OCI-LY7 (cell line): ENCODE results near the gene DSCAM. TPM values are rescaled to one million over a fixed set of nuclear protein-coding genes. Genes with fewer than 3 reads are reported as not detected.

ENCODE experiments used
- BruUV-seq: library from RNA; stranded (reverse); fragments of 400-500 nt; replicated peaks from 2 replicates; lab custom pipeline; 2021; lab: Mats Ljungman, UMichigan
- CTCF ChIA-PET: fragments of 300-600 bp; sonication (Branson Sonifier 250); formaldehyde crosslinking; loops from one replicate; lab custom pipeline; 2022; ENCODE audit warnings: antibody characterized with exemption; ENCODE audit not compliant: unreplicated experiment; lab: Charles Lee
- POLR2A ChIA-PET: fragments of 300-600 bp; sonication (Branson Sonifier 250); formaldehyde crosslinking; loops from one replicate; lab custom pipeline; 2022; ENCODE audit warnings: antibody characterized with exemption; lab: Charles Lee
- DNase-seq: peaks from one replicate; pipeline ENCODE4 v3.0.0-alpha.2; 2015; ENCODE audit warnings: low spot score
- H2AFZ ChIP-seq: fragments of 200-600 bp; sonication (generic), shearing (Covaris generic); 2 replicates; pipeline ENCODE4 v1.6.1; 2014; ENCODE audit warnings: mild to moderate bottlenecking, antibody characterized with exemption, low read length, moderate library complexity
- H3K27ac ChIP-seq: fragments of 200-600 bp; sonication (generic); 2 replicates; pipeline ENCODE4 v1.5.1; 2014; ENCODE audit warnings: mixed run types, low read depth, mild to moderate bottlenecking, moderate library complexity, low read length, inconsistent platforms; ENCODE audit not compliant: poor library complexity, severe bottlenecking
- H3K36me3 ChIP-seq: fragments of 200-600 bp; sonication (generic); 2 replicates; pipeline ENCODE4 v1.6.1; 2014; ENCODE audit warnings: mild to moderate bottlenecking, antibody characterized with exemption, low read length, moderate library complexity, mixed read lengths; ENCODE audit not compliant: insufficient read depth
- H3K4me1 ChIP-seq: fragments of 200-600 bp; sonication (generic); 2 replicates; pipeline ENCODE4 v1.5.1; 2014; ENCODE audit warnings: mild to moderate bottlenecking, low read length; ENCODE audit not compliant: insufficient read depth, poor library complexity, severe bottlenecking
- H3K4me2 ChIP-seq: fragments of 200-600 bp; sonication (generic); 2 replicates; pipeline ENCODE4 v1.6.1; 2014; ENCODE audit warnings: mild to moderate bottlenecking, low read length
- H3K4me3 ChIP-seq: fragments of 200-600 bp; sonication (generic); 2 replicates; pipeline ENCODE4 v1.5.1; 2014; ENCODE audit warnings: mild to moderate bottlenecking, low read depth, low read length; ENCODE audit not compliant: poor library complexity, severe bottlenecking
- H3K79me2 ChIP-seq: fragments of 200-600 bp; sonication (generic); 2 replicates; pipeline ENCODE4 v1.6.1; 2016; ENCODE audit warnings: low read depth, mild to moderate bottlenecking, low read length, moderate library complexity, mixed read lengths; ENCODE audit not compliant: insufficient read depth
- H3K9me2 ChIP-seq: fragments of 200-600 bp; sonication (generic); 2 replicates; pipeline ENCODE4 v1.6.1; 2016; ENCODE audit warnings: mild to moderate bottlenecking, low read length, mixed read lengths; ENCODE audit not compliant: insufficient read depth
- H3K9me3 ChIP-seq: fragments of 200-600 bp; sonication (generic); 2 replicates; pipeline ENCODE4 v1.6.1; 2014; ENCODE audit warnings: mild to moderate bottlenecking, mixed run types, low read length, mixed read lengths
- H4K20me1 ChIP-seq: fragments of 200-600 bp; sonication (generic); 2 replicates; pipeline ENCODE4 v1.6.1; 2014; ENCODE audit warnings: mild to moderate bottlenecking, antibody characterized with exemption, low read length, moderate library complexity, mixed read lengths; ENCODE audit not compliant: insufficient read depth
- CTCF ChIP-seq: fragments of 200-600 bp; sonication (generic); conservative IDR thresholded peaks from 2 replicates; pipeline ENCODE4 v1.5.1; 2014; ENCODE audit warnings: mild to moderate bottlenecking, antibody characterized with exemption, low read length, moderate library complexity, mixed read lengths
- EZH2phosphoT487 ChIP-seq: fragments of 200-600 bp; sonication (generic); IDR thresholded peaks from 2 replicates; pipeline ENCODE4 v1.6.1; 2018; ENCODE audit warnings: low read depth, borderline replicate concordance, mild to moderate bottlenecking, mixed run types, antibody characterized with exemption, low read length, moderate library complexity, mixed read lengths
- intact Hi-C: fragments of 100-400 bp; cut with micrococcal nuclease; formaldehyde crosslinking; loops from one replicate; pipeline ENCODE4 v1.10.0; 2022; ENCODE audit not compliant: unreplicated experiment
- total RNA-seq, 2 experiments: library from RNA; depleted of rRNA in 1 of 2; stranded (reverse); fragments of >200 nt in 1 of 2; shearing (Covaris generic) in 1 of 2; gene quantifications; 2 replicates each; pipeline ENCODE4 v1.2.3, GENCODE V29; 2014 to 2022

The DSCAM gene
- total RNA-seq, 2 experiments from 2014 or later, result not detected

GRCh38 chr21:40845441-40845995, 1.4 kb downstream of the DSCAM start:
- Histone ChIP-seq H3K4me1 (no peaks in the 10 kb centered on the region), H3K36me3 (no peaks in the 10 kb centered on the region), H3K79me2 (no peaks in the 10 kb centered on the region), H3K27ac (no peak overlapping the region), H3K4me3 (no peak overlapping the region), H2AFZ (no peak overlapping the region), H3K4me2 (no peak overlapping the region), H3K9me3 (no peaks in the 10 kb centered on the region), H3K9me2 (no peaks in the 10 kb centered on the region), H4K20me1 (no peaks in the 10 kb centered on the region)
- ChIA-PET CTCF (no interaction called here), POLR2A (interaction anchor here (0.8 kb wide), 1 partner anchor 1919 kb away, joined by 5 read pairs; no protein-coding TSS in a partner anchor)
- no TSS peak for BruUV-seq
- intact Hi-C loops, result no loop called here
- no peak for DNase-seq
- TF ChIP-seq EZH2phosphoT487, result no peak
- TF ChIP-seq CTCF, result no peak

- no peak for TF ChIP-seq EZH2phosphoT487
- TF ChIP-seq CTCF, result no peak
- ChIA-PET POLR2A (no interaction called here), CTCF (no interaction called here)
These were observed 2.0 kb downstream of the DSCAM start for GRCh38 chr21:40844935-40845334.

GRCh38 chr21:40842197-40842552, 4.8 kb downstream of the DSCAM start:
- CTCF ChIA-PET, result interaction anchor here (0.6 kb wide), 1 partner anchor 371 kb away, joined by 3 read pairs; no protein-coding TSS in a partner anchor
- intact Hi-C loops, result no loop called here
- TF ChIP-seq CTCF (no peak), EZH2phosphoT487 (no peak)
- no peak overlapping the region for H3K4me3 ChIP-seq
- H3K36me3 ChIP-seq, result no peaks in the 10 kb centered on the region
- POLR2A ChIA-PET, result no interaction called here
- no peak overlapping the region for H3K27ac ChIP-seq
- H3K9me2 ChIP-seq, result no peaks in the 10 kb centered on the region
- DNase-seq, result no peak
- no peaks in the 10 kb centered on the region for H3K9me3 ChIP-seq
- H3K4me2 ChIP-seq, result no peak overlapping the region
- H3K4me1 ChIP-seq, result no peaks in the 10 kb centered on the region
- no peaks in the 10 kb centered on the region for H4K20me1 ChIP-seq
- no peaks in the 10 kb centered on the region for H3K79me2 ChIP-seq
- BruUV-seq, result no TSS peak
- no peak overlapping the region for H2AFZ ChIP-seq

More at GRCh38 chr21:40844935-40845334, 2.0 kb downstream of the DSCAM start:
- Histone ChIP-seq H3K4me3 (no peak overlapping the region), H3K4me2 (no peak overlapping the region), H3K9me3 (no peaks in the 10 kb centered on the region), H3K9me2 (no peaks in the 10 kb centered on the region), H2AFZ (no peak overlapping the region), H4K20me1 (no peaks in the 10 kb centered on the region), H3K36me3 (no peaks in the 10 kb centered on the region), H3K79me2 (no peaks in the 10 kb centered on the region), H3K27ac (no peak overlapping the region), H3K4me1 (no peaks in the 10 kb centered on the region)
- BruUV-seq, result no TSS peak
- intact Hi-C loops, result no loop called here
- DNase-seq, result no peak
